Uterus (tissue), 4 donors: ENCODE measurements around the gene TMEM117. TPM values are rescaled to one million over a fixed set of nuclear protein-coding genes. Genes with fewer than 3 reads are reported as not detected.

Experiments
- DNase-seq, 2 donors: peaks; one replicate each; pipeline ENCODE4 v3.0.0-alpha.2; 2019 to 2020
- H3K27ac ChIP-seq, 2 donors: fragments of 200-600 bp; sonication (generic); 1 replicate in 1 of 2; 2 replicates in 1 of 2; pipeline ENCODE4 v1.5.1; 2016 to 2018
- H3K27me3 ChIP-seq, 2 donors: fragments of 200-600 bp; sonication (generic); one replicate each; pipeline ENCODE4 v1.5.1; 2018 to 2019; ENCODE audit warnings: control low read depth in 1 of 2
- H3K36me3 ChIP-seq, 2 donors: fragments of 200-600 bp; sonication (generic); one replicate each; pipeline ENCODE4 v1.5.1; 2019; ENCODE audit warnings: control low read depth in 1 of 2
- H3K4me1 ChIP-seq, 2 donors: fragments of 200-600 bp; sonication (generic); one replicate each; pipeline ENCODE4 v1.5.1; 2018 to 2019; ENCODE audit warnings: control low read depth in 1 of 2
- H3K4me3 ChIP-seq, 2 donors: fragments of 200-600 bp; sonication (generic); 1 replicate in 1 of 2; 2 replicates in 1 of 2; pipeline ENCODE4 v1.5.1; 2018 to 2019; ENCODE audit warnings: mild to moderate bottlenecking in 1 of 2
- H3K9me3 ChIP-seq, 2 donors: fragments of 200-600 bp; sonication (generic); one replicate each; pipeline ENCODE4 v1.5.1; 2019; ENCODE audit warnings: control low read depth in 1 of 2
- CTCF ChIP-seq, 4 experiments: fragments of 200-600 bp in 2 of 4; fragments of 450-650 bp in 2 of 4; sonication (generic) in 2 of 4; IDR thresholded peaks; one replicate each; pipeline ENCODE4 v1.5.1; 2016 to 2019; ENCODE audit warnings: antibody characterized with exemption in 4 of 4, mild to moderate bottlenecking in 2 of 4, moderate library complexity in 1 of 4
- POLR2A ChIP-seq, 2 donors: fragments of 450-650 bp; IDR thresholded peaks; one replicate each; pipeline ENCODE4 v1.6.1; 2016; ENCODE audit warnings: antibody characterized with exemption in 2 of 2, mild to moderate bottlenecking in 1 of 2, moderate library complexity in 1 of 2
- intact Hi-C: fragments of 100-400 bp; cut with DNase I; formaldehyde crosslinking; loops from one replicate; pipeline ENCODE4 v1.15.1; 2023; ENCODE audit warnings: low total_unique reads
- total RNA-seq, 4 donors: library from RNA; depleted of rRNA in 3 of 4; stranded (reverse); fragments of >200 nt in 3 of 4; gene quantifications; one replicate each; pipeline versions ENCODE4 v1.1.0 to v1.2.4, GENCODE V29; 2014 to 2023
- donor health status: DM: yes; HTN: yes; CAD: no.

TMEM117 gene
- total RNA-seq, 4 donors from 2014 or later: 1.0 to 34.4 (median 6.1) TPM

DNA sequence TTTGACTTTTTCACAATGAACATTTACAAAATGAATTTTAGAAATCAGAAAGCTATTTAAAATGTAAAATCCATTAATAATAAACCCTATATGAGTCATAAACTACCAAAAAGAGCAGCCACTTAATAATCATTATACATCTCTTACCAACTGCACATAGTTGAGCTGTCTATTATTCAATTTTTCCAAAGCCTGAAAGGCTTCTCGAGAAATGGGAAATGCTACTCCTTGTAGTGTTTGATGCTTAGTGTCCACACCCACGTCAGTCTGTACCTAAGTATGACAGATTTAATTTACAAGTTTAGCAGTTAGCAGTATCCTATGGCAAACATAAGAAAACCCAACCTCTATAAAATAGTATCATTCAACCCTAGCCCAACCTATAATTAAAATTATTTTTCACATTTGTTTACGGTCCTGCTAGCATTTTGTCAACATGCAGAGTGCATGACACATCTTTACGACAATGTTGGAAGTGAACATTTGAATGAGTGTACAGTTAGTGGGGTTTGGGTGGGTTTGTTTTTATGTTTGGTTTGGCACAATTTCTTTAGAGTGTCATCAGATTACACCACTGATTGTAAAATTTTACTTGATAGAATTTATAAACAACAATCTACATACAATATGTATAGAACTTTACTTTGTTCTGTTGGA lies 38.2 kb upstream of the TMEM117 start:
- Histone ChIP-seq H3K4me1 (no peaks in the 10 kb centered on the region), H3K27ac (no peak overlapping the region), H3K4me3 (no peak overlapping the region), H3K27me3 (no peaks in the 10 kb centered on the region), H3K9me3 (no peaks in the 10 kb centered on the region), H3K36me3 (no peaks in the 10 kb centered on the region)
- TF ChIP-seq CTCF (IDR thresholded peaks at IDR 0.05) (no peak), POLR2A (IDR thresholded peaks at IDR 0.05) (no peak)
- DNase-seq: no peak
- intact Hi-C loops: no loop called here

DNA sequence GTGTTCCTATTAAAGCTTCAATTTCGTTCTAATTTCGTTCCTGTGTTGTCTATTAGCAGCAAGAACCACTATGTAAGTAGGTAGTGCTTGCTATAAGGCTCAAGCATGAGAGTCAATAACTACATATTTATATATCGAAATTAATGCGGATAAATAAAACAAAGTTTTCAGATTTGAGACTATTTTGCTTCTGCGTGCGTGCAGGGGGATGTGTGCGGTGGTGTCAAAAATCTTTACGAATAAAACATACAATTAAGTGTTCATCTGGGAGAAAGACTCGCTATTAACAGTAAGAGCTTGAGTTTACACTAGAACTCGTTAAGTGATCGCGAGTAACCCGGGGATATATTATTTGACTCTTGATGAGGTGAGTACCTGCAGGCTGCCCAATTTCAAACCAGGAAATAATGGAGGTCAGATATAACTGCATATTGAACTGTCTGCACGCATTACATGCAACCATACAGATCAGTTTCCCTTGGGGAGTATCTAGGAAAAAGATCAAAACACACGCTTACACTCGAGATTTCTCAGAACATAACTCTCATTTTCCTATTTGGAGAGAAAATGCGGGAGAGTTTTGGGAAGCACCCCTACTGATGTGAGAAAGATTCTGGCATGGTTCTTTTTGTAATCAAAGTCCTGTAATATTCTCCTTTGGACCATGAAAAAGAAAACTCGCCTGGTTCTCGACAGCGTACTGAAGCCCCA lies 30.6 kb upstream of the TMEM117 start:
- peak overlapping the region; percentile 96 to 97 for H3K27ac ChIP-seq
- TF ChIP-seq POLR2A (IDR thresholded peaks at IDR 0.05): no peak
- TF ChIP-seq CTCF (IDR thresholded peaks at IDR 0.05): no peak
- H3K36me3 ChIP-seq: no peaks in the 10 kb centered on the region
- no peaks in the 10 kb centered on the region for H3K9me3 ChIP-seq
- DNase-seq: no peak
- intact Hi-C loops: no loop called here
- no peaks in the 10 kb centered on the region for H3K27me3 ChIP-seq
- H3K4me3 ChIP-seq: peak overlapping the region; percentile 85 to 98
- peaks cover 0 to 6% of the 10 kb centered on the region in 2 donors for H3K4me1 ChIP-seq

DNA sequence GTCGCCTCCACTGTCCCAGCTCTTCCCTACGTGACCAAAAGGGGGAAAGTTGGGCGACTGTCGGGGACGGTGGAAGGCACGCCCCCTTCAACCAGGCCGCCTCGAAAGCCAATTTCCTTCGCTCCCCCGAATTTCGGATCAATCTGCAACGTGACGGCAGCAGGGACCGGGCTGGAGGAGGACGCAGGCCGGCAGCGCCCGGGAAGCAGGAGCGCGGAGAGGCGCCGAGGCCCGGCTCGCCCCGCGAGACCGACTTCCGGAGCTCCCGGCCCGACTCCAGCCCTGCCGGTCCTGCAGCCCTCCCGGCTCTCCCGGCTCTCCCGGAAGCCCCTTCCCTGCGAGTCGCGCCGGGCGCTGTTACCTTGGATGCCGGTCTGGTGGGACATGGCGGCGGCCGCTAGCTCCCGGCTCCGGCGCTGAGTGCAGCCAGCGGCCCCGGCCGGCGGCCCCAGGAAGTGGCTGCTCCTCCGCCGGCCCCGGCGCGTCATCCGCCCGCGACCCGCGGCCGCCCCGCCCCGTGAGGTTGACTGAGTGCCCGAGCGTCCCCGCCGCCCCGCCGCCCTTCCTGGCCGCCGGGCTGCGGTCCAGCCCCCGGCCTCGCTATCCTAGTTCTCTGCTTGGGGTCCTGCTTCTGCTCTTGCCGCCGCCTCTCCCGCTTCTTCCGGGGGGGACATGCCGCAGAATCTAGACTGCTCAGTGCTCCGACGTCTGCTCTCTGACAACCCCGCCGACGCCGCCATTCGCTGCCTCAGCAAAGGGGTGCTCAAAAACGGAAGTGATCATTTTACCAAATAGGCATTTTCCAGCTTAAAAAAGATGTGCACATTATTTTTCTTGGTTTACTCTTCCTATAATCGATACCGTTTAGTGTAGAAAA lies 29.8 kb upstream of the TMEM117 start, which contains the start of gene TWF1:
TSS of gene TWF1 (minus strand) at position 458 of the 877 bp plus-strand sequence. CDS start at position 386, 72 bp downstream.
- H3K4me1 ChIP-seq: peaks cover 0 to 6% of the 10 kb centered on the region in 2 donors
- peak; percentile 78 to 88 for DNase-seq
- H3K36me3 ChIP-seq: no peaks in the 10 kb centered on the region
- TF ChIP-seq CTCF (IDR thresholded peaks at IDR 0.05) (peak in 3 of 4 experiments; percentile 20 to 32 (median 23)), POLR2A (IDR thresholded peaks at IDR 0.05) (peak; percentile 48 to 82)
- H3K4me3 ChIP-seq: peak within 1 kb of the TSS; percentile 85 to 98
- no peaks in the 10 kb centered on the region for H3K9me3 ChIP-seq
- peak within 1 kb of the TSS; percentile 96 to 97 for H3K27ac ChIP-seq
- intact Hi-C loops: no loop called here
- H3K27me3 ChIP-seq: no peaks in the 10 kb centered on the region

- no peaks in the 10 kb centered on the region for H3K9me3 ChIP-seq
- peak overlapping the region; percentile 96 to 97 for H3K27ac ChIP-seq
- peak overlapping the region; percentile 85 to 98 for H3K4me3 ChIP-seq
- TF ChIP-seq CTCF (IDR thresholded peaks at IDR 0.05): no peak
- TF ChIP-seq POLR2A (IDR thresholded peaks at IDR 0.05): no peak
- no peaks in the 10 kb centered on the region for H3K36me3 ChIP-seq
- no peaks in the 10 kb centered on the region for H3K27me3 ChIP-seq
- intact Hi-C loops: no loop called here
- H3K4me1 ChIP-seq: peaks cover 0 to 6% of the 10 kb centered on the region in 2 donors
- no peak for DNase-seq
Measured at GRCh38 chr12:43806737-43807072, 29.2 kb upstream of the TMEM117 start.
